22Rv1 (cell line): ENCODE data around the gene SUGCT.

ENCODE experiments used
- CTCF ChIP-seq: fragments of 450-650 bp; IDR thresholded peaks from 2 replicates; pipeline ENCODE4 v1.5.1; 2017; ENCODE audit warnings: mild to moderate bottlenecking
- ZFX ChIP-seq: fragments of 450-650 bp; IDR thresholded peaks from 2 replicates; pipeline ENCODE4 v1.6.1; 2017; ENCODE audit warnings: antibody characterized with exemption, borderline replicate concordance

GRCh38 chr7:40305229-40305628 lies 170.4 kb downstream of the SUGCT start:
- TF ChIP-seq CTCF: no peak
- no peak for TF ChIP-seq ZFX
